Vagina (tissue), 2 donors: ENCODE measurements around the gene FCER2. TPM values are rescaled to one million over a fixed set of nuclear protein-coding genes. Genes with fewer than 3 reads are reported as not detected.

ENCODE experiments used
- DNase-seq, 2 donors: peaks; one replicate each; pipeline ENCODE4 v3.0.0-alpha.2; 2017; ENCODE audit errors: extremely low spot score in 2 of 2
- H3K27ac ChIP-seq: fragments of 200-600 bp; sonication (generic); one replicate; pipeline ENCODE4 v1.5.1; 2019
- H3K27me3 ChIP-seq: fragments of 200-600 bp; sonication (generic); one replicate; pipeline ENCODE4 v1.5.1; 2019
- H3K36me3 ChIP-seq, 2 donors: fragments of 200-600 bp; sonication (generic); one replicate each; pipeline ENCODE4 v1.5.1; 2017 to 2019
- H3K4me1 ChIP-seq: fragments of 200-600 bp; sonication (generic); one replicate; pipeline ENCODE4 v1.5.1; 2019
- H3K4me3 ChIP-seq, 2 donors: fragments of 200-600 bp; sonication (generic); 1 replicate in 1 of 2; 2 replicates in 1 of 2; pipeline ENCODE4 v1.5.1; 2016 to 2019
- H3K9me3 ChIP-seq: fragments of 200-600 bp; sonication (generic); one replicate; pipeline ENCODE4 v1.5.1; 2019
- CTCF ChIP-seq, 3 experiments: fragments of 450-650 bp in 2 of 3; fragments of 200-600 bp in 1 of 3; sonication (generic) in 1 of 3; IDR thresholded peaks; one replicate each; pipeline ENCODE4 v1.5.1; 2017 to 2019; ENCODE audit warnings: antibody characterized with exemption in 3 of 3, mild to moderate bottlenecking in 2 of 3, moderate library complexity in 2 of 3
- POLR2A ChIP-seq, 2 donors: fragments of 450-650 bp; IDR thresholded peaks; one replicate each; pipeline ENCODE4 v1.6.1; 2017; ENCODE audit warnings: antibody characterized with exemption in 2 of 2, mild to moderate bottlenecking in 2 of 2, moderate library complexity in 2 of 2
- POLR2AphosphoS5 ChIP-seq, 2 donors: sonication (generic); formaldehyde crosslinking; IDR thresholded peaks; one replicate each; pipeline ENCODE4 v1.9.0; 2017; ENCODE audit warnings: antibody characterized with exemption in 2 of 2, mild to moderate bottlenecking in 2 of 2, low read depth in 1 of 2; ENCODE audit not compliant: insufficient read depth in 1 of 2
- intact Hi-C: fragments of 100-400 bp; cut with DNase I; formaldehyde crosslinking; loops from one replicate; pipeline ENCODE4 v1.15.1; 2023
- total RNA-seq: library from RNA; depleted of rRNA; stranded (reverse); fragments of >200 nt; gene quantifications from one replicate; pipeline ENCODE4 v1.2.3, GENCODE V29; 2016

FCER2 gene
- total RNA-seq, 1 donor from 2014 or later: not detected

- H3K9me3 ChIP-seq: no peaks in the 10 kb centered on the region
- no peak for DNase-seq
- no peaks in the 10 kb centered on the region for H3K4me1 ChIP-seq
- no peak overlapping the region for H3K27ac ChIP-seq
- no peaks in the 10 kb centered on the region for H3K27me3 ChIP-seq
- H3K4me3 ChIP-seq: no peak overlapping the region
- no peaks in the 10 kb centered on the region for H3K36me3 ChIP-seq
- intact Hi-C loops: no loop called here
- TF ChIP-seq CTCF (IDR thresholded peaks at IDR 0.05): no peak
- TF ChIP-seq POLR2AphosphoS5 (IDR thresholded peaks at IDR 0.05; ENCODE audit: insufficient read depth in 1 of 2, low read depth in 1 of 2): no peak
- no peak for TF ChIP-seq POLR2A (IDR thresholded peaks at IDR 0.05)
Observed at GRCh38 chr19:7698583-7698982, 3.3 kb downstream of the FCER2 start.

GRCh38 chr19:7697721-7698287 lies 4.1 kb downstream of the FCER2 start:
- Histone ChIP-seq H3K36me3 (no peaks in the 10 kb centered on the region), H3K27ac (no peak overlapping the region), H3K4me3 (no peak overlapping the region), H3K9me3 (no peaks in the 10 kb centered on the region), H3K4me1 (no peaks in the 10 kb centered on the region), H3K27me3 (no peaks in the 10 kb centered on the region)
- no peak for DNase-seq
- intact Hi-C loops: no loop called here
- TF ChIP-seq POLR2AphosphoS5 (IDR thresholded peaks at IDR 0.05; ENCODE audit: insufficient read depth in 1 of 2, low read depth in 1 of 2) (no peak), CTCF (IDR thresholded peaks at IDR 0.05) (no peak), POLR2A (IDR thresholded peaks at IDR 0.05) (no peak)

GRCh38 chr19:7694499-7694898 lies 7.4 kb downstream of the FCER2 start:
- Histone ChIP-seq H3K9me3 (no peaks in the 10 kb centered on the region), H3K4me1 (no peaks in the 10 kb centered on the region), H3K27me3 (no peaks in the 10 kb centered on the region), H3K36me3 (no peaks in the 10 kb centered on the region), H3K4me3 (no peak overlapping the region), H3K27ac (no peak overlapping the region)
- intact Hi-C loops: no loop called here
- no peak for DNase-seq
- TF ChIP-seq POLR2AphosphoS5 (IDR thresholded peaks at IDR 0.05; ENCODE audit: insufficient read depth in 1 of 2, low read depth in 1 of 2): no peak
- no peak for TF ChIP-seq CTCF (IDR thresholded peaks at IDR 0.05)
- TF ChIP-seq POLR2A (IDR thresholded peaks at IDR 0.05): no peak

- Histone ChIP-seq H3K36me3 (no peaks in the 10 kb centered on the region), H3K4me3 (no peak overlapping the region), H3K27me3 (no peaks in the 10 kb centered on the region), H3K9me3 (no peaks in the 10 kb centered on the region), H3K4me1 (no peaks in the 10 kb centered on the region), H3K27ac (no peak overlapping the region)
- no peak for DNase-seq
- no peak for TF ChIP-seq POLR2A (IDR thresholded peaks at IDR 0.05)
- intact Hi-C loops: no loop called here
Observed at GRCh38 chr19:7692417-7693088, 9.4 kb downstream of the FCER2 start.

GRCh38 chr19:7691497-7691896 lies 10.4 kb downstream of the FCER2 start:
- Histone ChIP-seq H3K4me1 (no peaks in the 10 kb centered on the region), H3K27me3 (no peaks in the 10 kb centered on the region), H3K9me3 (no peaks in the 10 kb centered on the region), H3K4me3 (no peak overlapping the region), H3K36me3 (no peaks in the 10 kb centered on the region), H3K27ac (no peak overlapping the region)
- DNase-seq: no peak
- intact Hi-C loops: no loop called here
- TF ChIP-seq POLR2AphosphoS5 (IDR thresholded peaks at IDR 0.05; ENCODE audit: insufficient read depth in 1 of 2, low read depth in 1 of 2): no peak
- TF ChIP-seq CTCF (IDR thresholded peaks at IDR 0.05): no peak
- TF ChIP-seq POLR2A (IDR thresholded peaks at IDR 0.05): no peak
